H1 (cell line): ENCODE data around the gene ZBTB7A.

Experiments
- POLR2AphosphoS5 ChIP-seq: IDR thresholded peaks from 2 replicates; pipeline ENCODE4 v1.6.1; 2011; ENCODE audit warnings: low read depth, low read length
- SRF ChIP-seq: IDR thresholded peaks from 2 replicates; pipeline ENCODE4 v1.6.1; 2011; ENCODE audit warnings: mild to moderate bottlenecking, low read depth, low read length, moderate library complexity

DNA sequence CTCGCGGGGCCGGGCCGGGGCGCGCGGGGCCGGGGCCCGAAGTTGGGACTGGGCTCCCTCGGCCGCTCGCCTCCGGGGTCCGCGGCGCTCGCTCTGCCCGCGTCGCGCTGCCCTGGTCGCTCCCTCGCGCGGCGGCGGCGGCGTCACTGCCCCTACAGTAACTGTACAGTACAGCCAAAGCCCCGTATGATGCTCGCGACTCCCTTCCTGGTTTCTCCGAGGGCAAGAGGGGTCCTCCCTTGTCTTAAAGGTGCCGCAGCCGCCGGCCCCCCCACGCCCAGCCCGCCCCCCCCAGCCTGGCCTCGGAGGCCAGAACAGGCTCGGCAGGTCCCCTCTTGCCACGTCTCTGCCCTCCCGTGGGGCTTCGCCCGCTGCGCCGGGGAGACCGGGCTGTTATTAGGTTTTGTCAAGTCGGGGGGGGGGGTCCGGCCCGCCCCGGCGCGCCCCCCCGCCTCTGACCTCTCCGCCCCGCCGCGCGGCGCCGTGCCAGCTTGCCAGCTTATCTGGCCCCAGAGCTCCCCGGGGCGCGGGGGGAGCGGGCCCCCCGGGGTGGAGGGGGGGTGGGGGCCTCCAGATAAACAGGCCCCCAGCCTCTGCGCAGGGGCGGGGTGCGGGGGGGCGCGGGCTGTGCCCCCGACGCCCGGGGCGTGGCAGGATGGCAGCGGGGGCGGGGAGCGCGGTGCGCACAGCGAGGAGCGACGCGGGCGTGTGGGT, at the start of gene ZBTB7A:
- TF ChIP-seq POLR2AphosphoS5 (no peak), SRF (no peak)
